Fibroblast of the aortic adventitia (primary cell): Measurements from ENCODE around the gene YJEFN3. TPM values are rescaled to one million over a fixed set of nuclear protein-coding genes. Genes with fewer than 3 reads are reported as not detected.
A peak's percentile ranks its signal among the peaks of the same experiment; 100 is the strongest.

Experiments
- DNase-seq: peaks from one replicate; pipeline ENCODE4 v3.0.0-alpha.2; 2010; ENCODE audit warnings: low read depth
- H3K4me3 ChIP-seq: 2 replicates; pipeline ENCODE4 v1.5.1; 2011; ENCODE audit warnings: low read depth, mild to moderate bottlenecking, control low read depth, low read length, moderate library complexity
- CTCF ChIP-seq: IDR thresholded peaks from 2 replicates; pipeline ENCODE4 v1.5.1; 2011; ENCODE audit warnings: mild to moderate bottlenecking, low read length, control low read depth, inconsistent platforms; ENCODE audit not compliant: insufficient read depth
- total RNA-seq: library from RNA; depleted of rRNA; stranded (reverse); fragments of >200 nt; gene quantifications from 2 replicates; pipeline ENCODE4 v1.2.3, GENCODE V29; 2012; ENCODE audit warnings: low replicate concordance

YJEFN3 gene
- total RNA-seq, 1 donor: 0.45 TPM

GRCh38 chr19:19553670-19554069 lies 25.0 kb downstream of the YJEFN3 start:
- DNase-seq: no peak
- no peak for TF ChIP-seq CTCF
- no peak overlapping the region for H3K4me3 ChIP-seq

- TF ChIP-seq CTCF: peak; percentile 77
These were observed 25.6 kb downstream of the YJEFN3 start for GRCh38 chr19:19554074-19555023.

GRCh38 chr19:19558055-19558454 lies 29.3 kb downstream of the YJEFN3 start:
- no peak overlapping the region for H3K4me3 ChIP-seq
- no peak for TF ChIP-seq CTCF
- no peak for DNase-seq

More at GRCh38 chr19:19554074-19555023, 25.6 kb downstream of the YJEFN3 start:
- peak; percentile 35 for DNase-seq
- no peak overlapping the region for H3K4me3 ChIP-seq

GRCh38 chr19:19558636-19559035 lies 29.9 kb downstream of the YJEFN3 start:
- no peak overlapping the region for H3K4me3 ChIP-seq
- no peak for TF ChIP-seq CTCF
- DNase-seq: no peak

GRCh38 chr19:19559931-19560330 lies 31.2 kb downstream of the YJEFN3 start:
- TF ChIP-seq CTCF: no peak
- H3K4me3 ChIP-seq: no peak overlapping the region
- no peak for DNase-seq

GRCh38 chr19:19561946-19562664 lies 33.4 kb downstream of the YJEFN3 start:
- TF ChIP-seq CTCF: no peak
- DNase-seq: no peak
- H3K4me3 ChIP-seq: no peak overlapping the region
